Esophagus muscularis mucosa (tissue), 3 donors: ENCODE results near the gene PSME3.

Source experiments
- POLR2AphosphoS5 ChIP-seq, 2 donors: sonication (generic); formaldehyde crosslinking; IDR thresholded peaks; one replicate each; pipeline ENCODE4 v1.6.1; 2017; ENCODE audit warnings: antibody characterized with exemption in 2 of 2
- TF ChIP-seq, protein P1 (sequence below), 3 experiments: fragments of 200-600 bp in 2 of 3; fragments of 450-650 bp in 1 of 3; sonication (generic) in 2 of 3; IDR thresholded peaks; one replicate each; pipeline ENCODE4 v1.5.1; 2017 to 2019; ENCODE audit warnings: antibody characterized with exemption in 3 of 3, mild to moderate bottlenecking in 2 of 3, moderate library complexity in 1 of 3

DNA sequence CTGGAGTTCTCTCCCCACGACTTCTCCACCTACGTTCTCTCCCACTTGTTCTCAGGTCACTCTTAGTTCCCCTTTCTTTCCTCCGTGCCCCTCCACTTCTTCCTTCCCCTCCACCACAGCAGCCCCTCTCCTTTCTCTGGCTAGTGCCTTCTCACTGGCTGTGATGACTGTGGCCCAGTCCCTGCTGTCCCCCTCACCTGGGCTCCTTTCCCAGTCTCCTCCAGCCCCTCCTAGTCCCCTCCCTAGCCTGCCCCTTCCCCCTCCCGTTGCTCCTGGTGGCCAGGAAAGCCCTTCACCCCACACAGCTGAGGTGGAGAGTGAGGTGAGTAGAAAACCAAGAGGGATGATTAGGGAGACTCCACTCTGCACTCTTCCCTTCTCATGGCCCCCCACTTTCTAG lies 38.1 kb upstream of the PSME3 start:
- no peak for TF ChIP-seq POLR2AphosphoS5 (IDR thresholded peaks at IDR 0.05)
- TF ChIP-seq, protein P1, sequence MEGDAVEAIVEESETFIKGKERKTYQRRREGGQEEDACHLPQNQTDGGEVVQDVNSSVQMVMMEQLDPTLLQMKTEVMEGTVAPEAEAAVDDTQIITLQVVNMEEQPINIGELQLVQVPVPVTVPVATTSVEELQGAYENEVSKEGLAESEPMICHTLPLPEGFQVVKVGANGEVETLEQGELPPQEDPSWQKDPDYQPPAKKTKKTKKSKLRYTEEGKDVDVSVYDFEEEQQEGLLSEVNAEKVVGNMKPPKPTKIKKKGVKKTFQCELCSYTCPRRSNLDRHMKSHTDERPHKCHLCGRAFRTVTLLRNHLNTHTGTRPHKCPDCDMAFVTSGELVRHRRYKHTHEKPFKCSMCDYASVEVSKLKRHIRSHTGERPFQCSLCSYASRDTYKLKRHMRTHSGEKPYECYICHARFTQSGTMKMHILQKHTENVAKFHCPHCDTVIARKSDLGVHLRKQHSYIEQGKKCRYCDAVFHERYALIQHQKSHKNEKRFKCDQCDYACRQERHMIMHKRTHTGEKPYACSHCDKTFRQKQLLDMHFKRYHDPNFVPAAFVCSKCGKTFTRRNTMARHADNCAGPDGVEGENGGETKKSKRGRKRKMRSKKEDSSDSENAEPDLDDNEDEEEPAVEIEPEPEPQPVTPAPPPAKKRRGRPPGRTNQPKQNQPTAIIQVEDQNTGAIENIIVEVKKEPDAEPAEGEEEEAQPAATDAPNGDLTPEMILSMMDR (IDR thresholded peaks at IDR 0.05), result no peak
